K562 (cell line): ENCODE data around the gene TIMM17B. TPM values are rescaled to one million over a fixed set of nuclear protein-coding genes. Genes with fewer than 3 reads are reported as not detected.

ENCODE experiments used
- CTBP1 ChIP-seq: fragments of 450-650 bp; IDR thresholded peaks from 2 replicates; pipeline ENCODE4 v1.6.1; 2016; ENCODE audit warnings: borderline replicate concordance
- FIP1L1 ChIP-seq: fragments of 200-400 bp; formaldehyde crosslinking; IDR thresholded peaks from 2 replicates; pipeline ENCODE4 v1.6.1; 2018; ENCODE audit warnings: mild to moderate bottlenecking, low read depth, low read length; ENCODE audit not compliant: poor library complexity, severe bottlenecking
- FOXK1 ChIP-seq: sonication (generic); formaldehyde crosslinking; IDR thresholded peaks from 2 replicates; pipeline ENCODE4 v1.8.0; 2022; ENCODE audit warnings: missing genetic modification reagents, mild to moderate bottlenecking, borderline replicate concordance
- GTF2A2 ChIP-seq: IDR thresholded peaks from 2 replicates; pipeline ENCODE4 v1.6.1; 2016; ENCODE audit warnings: mild to moderate bottlenecking, missing genetic modification characterization, missing compliant biosample characterization
- HOXB6 ChIP-seq: fragments of 250-450 bp; sonication (Bioruptor Pico); IDR thresholded peaks from 2 replicates; pipeline ENCODE4 v1.5.1; 2022; ENCODE audit warnings: mild to moderate bottlenecking, borderline replicate concordance
- MBD2 ChIP-seq: sonication (generic); IDR thresholded peaks from 2 replicates; pipeline ENCODE4 v1.6.1; 2016; ENCODE audit warnings: low read depth, borderline replicate concordance
- MLLT1 ChIP-seq, 2 experiments: fragments of 450-650 bp; IDR thresholded peaks; 2 replicates each; pipeline ENCODE4 v1.6.1; 2016
- NCOA6 ChIP-seq: fragments of 450-650 bp; IDR thresholded peaks from 2 replicates; pipeline ENCODE4 v1.6.1; 2017; ENCODE audit warnings: mild to moderate bottlenecking
- NKRF ChIP-seq: fragments of 450-650 bp; IDR thresholded peaks from 2 replicates; pipeline ENCODE4 v1.6.1; 2016; ENCODE audit warnings: borderline replicate concordance
- PURB ChIP-seq: sonication (generic); formaldehyde crosslinking; IDR thresholded peaks from 2 replicates; pipeline ENCODE4 v1.9.0; 2021; ENCODE audit warnings: low read depth, mild to moderate bottlenecking, missing genetic modification reagents
- RAD51 ChIP-seq: fragments of 450-650 bp; IDR thresholded peaks from 2 replicates; pipeline ENCODE4 v1.7.1; 2016; ENCODE audit warnings: low read depth, mild to moderate bottlenecking, borderline replicate concordance
- SAFB2 ChIP-seq: fragments of 200-400 bp; formaldehyde crosslinking; IDR thresholded peaks from 2 replicates; pipeline ENCODE4 v1.6.1; 2018; ENCODE audit warnings: borderline replicate concordance, low read length, low read depth, moderate library complexity; ENCODE audit not compliant: severe bottlenecking
- SRSF1 ChIP-seq: fragments of 200-400 bp; formaldehyde crosslinking; IDR thresholded peaks from 2 replicates; pipeline ENCODE4 v1.6.1; 2017; ENCODE audit warnings: mild to moderate bottlenecking, low read depth, low read length, moderate library complexity
- TEAD1 ChIP-seq, 2 experiments: fragments of 450-650 bp in 1 of 2; sonication (generic) in 1 of 2; formaldehyde crosslinking; IDR thresholded peaks; 2 replicates each; pipeline versions ENCODE4 v1.4.0 to v1.8.0; 2020 to 2022; ENCODE audit warnings: mild to moderate bottlenecking in 2 of 2, missing genetic modification reagents in 1 of 2
- TOE1 ChIP-seq, 2 experiments: fragments of 450-650 bp in 1 of 2; sonication (generic) in 1 of 2; formaldehyde crosslinking in 1 of 2; IDR thresholded peaks; 2 replicates each; pipeline versions ENCODE4 v1.7.1 to v1.8.0; 2016 to 2022; ENCODE audit warnings: borderline replicate concordance in 2 of 2, mild to moderate bottlenecking in 2 of 2, antibody characterized with exemption in 1 of 2, inconsistent platforms in 1 of 2, low read depth in 1 of 2, missing genetic modification reagents in 1 of 2, moderate library complexity in 1 of 2
- TRIM24 ChIP-seq, 2 experiments: fragments of 450-650 bp; IDR thresholded peaks; 2 replicates each; pipeline ENCODE4 v1.6.1; 2016
- ZNF212 ChIP-seq: fragments of 450-650 bp; formaldehyde crosslinking; IDR thresholded peaks from 2 replicates; pipeline ENCODE4 v1.4.0; 2020; ENCODE audit warnings: mild to moderate bottlenecking
- ZNF436 ChIP-seq: fragments of 250-450, 450-650 bp; sonication (Bioruptor Pico); formaldehyde crosslinking; IDR thresholded peaks from 2 replicates; pipeline ENCODE4 v1.7.0; 2020; ENCODE audit warnings: mild to moderate bottlenecking
- ZNF551 ChIP-seq: fragments of 250-450 bp; sonication (Bioruptor Pico); IDR thresholded peaks from 2 replicates; pipeline ENCODE4 v1.5.0; 2021; ENCODE audit warnings: mild to moderate bottlenecking, moderate library complexity
- polyA plus RNA-seq, 8 experiments: library from polyadenylated mRNA; depleted of rRNA in 4 of 8; stranded (reverse) in 5 of 8; unstranded in 3 of 8; fragments of >200 nt; fragmentation: Nextera tagmentation in 2 of 8; fragmentation: Illumina TruSeq in 1 of 8; extraction: Ambion mirVana in 2 of 8; extraction: Trizol in 1 of 8; gene quantifications; 2 replicates each; pipeline versions ENCODE4 v1.2.1 to v1.2.3, GENCODE V29; 2011 to 2014; ENCODE audit warnings: inconsistent platforms in 1 of 8, missing spikeins in 1 of 8
- total RNA-seq, 7 experiments: library from RNA; depleted of rRNA in 6 of 7; stranded (reverse); fragments of >200 nt in 6 of 7; fragmentation: Illumina TruSeq in 2 of 7; extraction: Trizol in 2 of 7; gene quantifications; 2 replicates each; pipeline versions ENCODE4 v1.2.1 to v1.2.3, GENCODE V29; 2011 to 2021; ENCODE audit warnings: low replicate concordance in 1 of 7
- TF ChIP-seq, protein P1 (sequence below): sonication (generic); formaldehyde crosslinking; IDR thresholded peaks from 2 replicates; pipeline ENCODE4 v1.8.0; 2022; ENCODE audit warnings: mild to moderate bottlenecking, low read depth, missing genetic modification reagents
- TF ChIP-seq, protein P2 (sequence below): fragments of 450-650 bp; IDR thresholded peaks from 2 replicates; pipeline ENCODE4 v1.6.1; 2016
- TF ChIP-seq, protein P3 (sequence below), 2 experiments: fragments of 450-650 bp in 1 of 2; sonication (generic) in 1 of 2; formaldehyde crosslinking; conservative IDR thresholded peaks; 2 replicates each; pipeline versions ENCODE4 v1.4.0 to v1.8.1; 2020 to 2022; ENCODE audit warnings: mild to moderate bottlenecking in 1 of 2, missing genetic modification reagents in 1 of 2

TIMM17B gene
- total and polyA plus RNA-seq, 9 of the 15 experiments (the other 6 are each of a cell fraction or from before 2014, with no cell fraction given) = 9.9 to 184 (median 115) TPM

DNA sequence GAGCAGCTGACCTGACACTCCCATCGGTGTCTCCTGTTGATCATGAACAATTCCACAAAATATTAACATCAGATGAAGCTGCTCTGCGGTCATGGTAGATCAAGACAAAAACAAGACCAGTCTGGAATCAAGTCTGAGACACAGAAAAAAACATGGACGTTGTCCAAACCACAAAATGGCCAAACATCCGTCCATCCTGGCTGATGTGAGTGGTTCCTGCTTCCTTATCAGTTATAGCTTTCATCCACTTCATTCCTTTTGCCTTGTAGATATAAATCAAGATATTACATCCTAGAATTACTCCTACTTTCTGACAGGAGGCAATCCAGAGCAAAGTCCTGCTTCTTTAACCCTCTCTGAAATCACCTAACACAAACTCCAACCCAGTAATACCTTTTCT, 33.4 kb downstream of the TIMM17B start (continued):
- no peak for TF ChIP-seq TOE1 (IDR thresholded peaks at IDR 0.05; ENCODE audit: borderline replicate concordance)
- TF ChIP-seq TOE1 (CRISPR knock-in tag; IDR thresholded peaks at IDR 0.05; ENCODE audit: borderline replicate concordance, low read depth) = no peak
- TF ChIP-seq TEAD1 (CRISPR knock-in tag; IDR thresholded peaks at IDR 0.05) = peak in 1 of 2 experiments; percentile 65; a peak in 2 of 4 replicates
- no peak for TF ChIP-seq ZNF551 (CRISPR knock-in tag)
- TF ChIP-seq RAD51 = no peak
- no peak for TF ChIP-seq FIP1L1
- TF ChIP-seq NCOA6 = no peak
- TF ChIP-seq, protein P1, sequence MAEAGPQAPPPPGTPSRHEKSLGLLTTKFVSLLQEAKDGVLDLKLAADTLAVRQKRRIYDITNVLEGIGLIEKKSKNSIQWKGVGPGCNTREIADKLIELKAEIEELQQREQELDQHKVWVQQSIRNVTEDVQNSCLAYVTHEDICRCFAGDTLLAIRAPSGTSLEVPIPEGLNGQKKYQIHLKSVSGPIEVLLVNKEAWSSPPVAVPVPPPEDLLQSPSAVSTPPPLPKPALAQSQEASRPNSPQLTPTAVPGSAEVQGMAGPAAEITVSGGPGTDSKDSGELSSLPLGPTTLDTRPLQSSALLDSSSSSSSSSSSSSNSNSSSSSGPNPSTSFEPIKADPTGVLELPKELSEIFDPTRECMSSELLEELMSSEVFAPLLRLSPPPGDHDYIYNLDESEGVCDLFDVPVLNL (CRISPR knock-in tag) = no peak
- no peak for TF ChIP-seq SRSF1
- peak; percentile 71; the same call in 1 of the 2 replicates for TF ChIP-seq CTBP1
- no peak for TF ChIP-seq GTF2A2
- no peak for TF ChIP-seq FOXK1 (CRISPR knock-in tag)
- TF ChIP-seq PURB (CRISPR knock-in tag) = no peak
- TF ChIP-seq, protein P2, sequence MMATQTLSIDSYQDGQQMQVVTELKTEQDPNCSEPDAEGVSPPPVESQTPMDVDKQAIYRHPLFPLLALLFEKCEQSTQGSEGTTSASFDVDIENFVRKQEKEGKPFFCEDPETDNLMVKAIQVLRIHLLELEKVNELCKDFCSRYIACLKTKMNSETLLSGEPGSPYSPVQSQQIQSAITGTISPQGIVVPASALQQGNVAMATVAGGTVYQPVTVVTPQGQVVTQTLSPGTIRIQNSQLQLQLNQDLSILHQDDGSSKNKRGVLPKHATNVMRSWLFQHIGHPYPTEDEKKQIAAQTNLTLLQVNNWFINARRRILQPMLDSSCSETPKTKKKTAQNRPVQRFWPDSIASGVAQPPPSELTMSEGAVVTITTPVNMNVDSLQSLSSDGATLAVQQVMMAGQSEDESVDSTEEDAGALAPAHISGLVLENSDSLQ = peak; percentile 43; the same call in 1 of the 2 replicates
- no peak for TF ChIP-seq SAFB2
- 0 out of 4 replicates have a peak, but pooled peaks of 1 of the 2 experiments have one; percentile 12 for TF ChIP-seq MLLT1 (IDR thresholded peaks at IDR 0.05)
- no peak for TF ChIP-seq NKRF
- no peak for TF ChIP-seq ZNF436
- no peak for TF ChIP-seq ZNF212 (CRISPR knock-in tag)
- TF ChIP-seq HOXB6 (CRISPR knock-in tag) = no peak
- no peak for TF ChIP-seq MBD2
- TF ChIP-seq TRIM24 (IDR thresholded peaks at IDR 0.05) = no peak
- TF ChIP-seq, protein P3, sequence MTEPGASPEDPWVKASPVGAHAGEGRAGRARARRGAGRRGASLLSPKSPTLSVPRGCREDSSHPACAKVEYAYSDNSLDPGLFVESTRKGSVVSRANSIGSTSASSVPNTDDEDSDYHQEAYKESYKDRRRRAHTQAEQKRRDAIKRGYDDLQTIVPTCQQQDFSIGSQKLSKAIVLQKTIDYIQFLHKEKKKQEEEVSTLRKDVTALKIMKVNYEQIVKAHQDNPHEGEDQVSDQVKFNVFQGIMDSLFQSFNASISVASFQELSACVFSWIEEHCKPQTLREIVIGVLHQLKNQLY (CRISPR knock-in tag; conservative IDR thresholded peaks at IDR 0.05) = no peak
